GM21786 (cell line): ENCODE data around the gene VTA1.
A peak's percentile ranks its signal among the peaks of the same experiment; 100 is the strongest.
"Not testable (repeated sequence)": the region's sequence is repeated elsewhere in the genome, so short reads cannot be mapped to it uniquely, and the experiment has no call there.

ENCODE experiments used
- ATAC-seq: cut with Tn5 transposase; IDR thresholded peaks from one replicate; pipeline ENCODE4 v1.9.1; 2021; ENCODE audit not compliant: unreplicated experiment

VTA1 gene

GRCh38 chr6:142223938-142224337, 76.9 kb downstream of the VTA1 start:
- ATAC-seq: no peak

- no peak for ATAC-seq
Measured at GRCh38 chr6:142225115-142225514, 78.1 kb downstream of the VTA1 start.

GRCh38 chr6:142225552-142225951, 78.5 kb downstream of the VTA1 start:
- ATAC-seq: no peak

- ATAC-seq: no peak
Measured at GRCh38 chr6:142226731-142227130, 79.7 kb downstream of the VTA1 start.

GRCh38 chr6:142229518-142230270, 82.6 kb downstream of the VTA1 start:
- ATAC-seq: not testable (repeated sequence)

- ATAC-seq: peak; percentile 69
Measured at GRCh38 chr6:142232206-142233044, 85.4 kb downstream of the VTA1 start.

- ATAC-seq: no peak
Measured at GRCh38 chr6:142233945-142234682, 87.1 kb downstream of the VTA1 start.

- no peak for ATAC-seq
Measured at GRCh38 chr6:142235272-142235671, 88.2 kb downstream of the VTA1 start.

GRCh38 chr6:142235791-142236190, 88.7 kb downstream of the VTA1 start:
- no peak for ATAC-seq

- no peak for ATAC-seq
Measured at GRCh38 chr6:142236691-142237090, 89.6 kb downstream of the VTA1 start.

- ATAC-seq: no peak
Measured at GRCh38 chr6:142238881-142239280, 91.8 kb downstream of the VTA1 start.

- no peak for ATAC-seq
Measured at GRCh38 chr6:142240179-142240578, 93.1 kb downstream of the VTA1 start.

- ATAC-seq: no peak
Measured at GRCh38 chr6:142241061-142241460, 94.0 kb downstream of the VTA1 start.

GRCh38 chr6:142242269-142242668, 95.2 kb downstream of the VTA1 start:
- ATAC-seq: no peak

GRCh38 chr6:142246960-142247359, 99.9 kb downstream of the VTA1 start:
- peak; percentile 76 for ATAC-seq

GRCh38 chr6:142249266-142249665, 102.2 kb downstream of the VTA1 start:
- ATAC-seq: no peak

- ATAC-seq: no peak
Measured at GRCh38 chr6:142251930-142252445, 104.9 kb downstream of the VTA1 start.

GRCh38 chr6:142254513-142254912, 107.5 kb downstream of the VTA1 start:
- no peak for ATAC-seq

GRCh38 chr6:142255785-142256184, 108.7 kb downstream of the VTA1 start:
- no peak for ATAC-seq

- ATAC-seq: no peak
Measured at GRCh38 chr6:142258305-142258704, 111.2 kb downstream of the VTA1 start.

GRCh38 chr6:142258757-142259156, 111.7 kb downstream of the VTA1 start:
- no peak for ATAC-seq
